GM12873 (cell line): ENCODE results near the gene ADRA2A.
A peak's percentile ranks its signal among the peaks of the same experiment; 100 is the strongest.

Experiments
- CTCF ChIP-seq: IDR thresholded peaks from 2 replicates; pipeline ENCODE4 v1.5.1; 2012; ENCODE audit warnings: low read depth, mild to moderate bottlenecking, moderate library complexity, low read length, control low read depth; ENCODE audit not compliant: insufficient read depth; ENCODE audit errors: missing control alignments

ADRA2A gene

GRCh38 chr10:111098679-111099437, 22.0 kb downstream of the ADRA2A start:
- peak; percentile 30 for TF ChIP-seq CTCF

GRCh38 chr10:111100198-111100597, 23.4 kb downstream of the ADRA2A start:
- no peak for TF ChIP-seq CTCF

GRCh38 chr10:111101796-111102195, 25.0 kb downstream of the ADRA2A start:
- no peak for TF ChIP-seq CTCF

- no peak for TF ChIP-seq CTCF
Measured at GRCh38 chr10:111102359-111102837, 25.6 kb downstream of the ADRA2A start.

GRCh38 chr10:111103196-111103840, 26.5 kb downstream of the ADRA2A start:
- TF ChIP-seq CTCF: no peak

- TF ChIP-seq CTCF: no peak
Measured at GRCh38 chr10:111104811-111105210, 28.0 kb downstream of the ADRA2A start.

- TF ChIP-seq CTCF: no peak
Measured at GRCh38 chr10:111106081-111106480, 29.3 kb downstream of the ADRA2A start.
